Transverse colon (tissue), 4 donors: ENCODE results near the gene GPS1.

Experiments
- CTCF ChIP-seq, 5 experiments: fragments of 200-600 bp in 3 of 5; fragments of 450-650 bp in 2 of 5; sonication (generic) in 3 of 5; IDR thresholded peaks; 1 replicate in 2 of 5; 2 replicates in 3 of 5; pipeline ENCODE4 v1.5.1; 2016 to 2017; ENCODE audit warnings: antibody characterized with exemption in 5 of 5, inconsistent platforms in 3 of 5, mild to moderate bottlenecking in 2 of 5, moderate library complexity in 1 of 5
- POLR2A ChIP-seq: fragments of 450-650 bp; IDR thresholded peaks from one replicate; pipeline ENCODE4 v1.6.1; 2016; ENCODE audit warnings: antibody characterized with exemption, mild to moderate bottlenecking, moderate library complexity
- POLR2AphosphoS5 ChIP-seq, 3 donors: sonication (generic); formaldehyde crosslinking; IDR thresholded peaks; one replicate each; pipeline ENCODE4 v1.6.1; 2016; ENCODE audit warnings: antibody characterized with exemption in 3 of 3

GRCh38 chr17:82054351-82055022 is 2.8 kb downstream of the GPS1 start:
- TF ChIP-seq CTCF (IDR thresholded peaks at IDR 0.05) = no peak
- no peak for TF ChIP-seq POLR2A
- TF ChIP-seq POLR2AphosphoS5 (IDR thresholded peaks at IDR 0.05) = no peak
